Mesendoderm (in vitro differentiated cells): ENCODE data around the gene CDCP1.
A peak's percentile ranks its signal among the peaks of the same experiment; 100 is the strongest.
"Not testable (repeated sequence)": the region's sequence is repeated elsewhere in the genome, so short reads cannot be mapped to it uniquely, and the experiment has no call there.

ENCODE experiments used
- DNase-seq: peaks from one replicate; pipeline ENCODE4 v3.0.0; 2013
- H2AK5ac ChIP-seq: 2 replicates; pipeline ENCODE4 v1.6.1; 2013; ENCODE audit warnings: low read length, inconsistent platforms
- H2BK120ac ChIP-seq: 2 replicates; pipeline ENCODE4 v1.6.1; 2013; ENCODE audit warnings: low read depth, mild to moderate bottlenecking, low read length, moderate library complexity, mixed read lengths
- H2BK15ac ChIP-seq: replicated peaks from 2 replicates; pipeline ENCODE4 v1.6.1; 2013; ENCODE audit warnings: low read depth, mild to moderate bottlenecking, moderate library complexity
- H2BK5ac ChIP-seq: 2 replicates; pipeline ENCODE4 v1.6.1; 2013; ENCODE audit warnings: low read length, inconsistent platforms
- H3K18ac ChIP-seq: 2 replicates; pipeline ENCODE4 v1.6.1; 2013; ENCODE audit warnings: mild to moderate bottlenecking, low read length, mixed read lengths
- H3K23ac ChIP-seq: one replicate; pipeline ENCODE4 v1.6.1; 2013; ENCODE audit warnings: low read length
- H3K27ac ChIP-seq: 2 replicates; pipeline ENCODE4 v1.5.1; 2013; ENCODE audit warnings: low read depth, mild to moderate bottlenecking, inconsistent platforms, low read length, moderate library complexity
- H3K27me3 ChIP-seq: 2 replicates; pipeline ENCODE4 v1.6.1; 2013; ENCODE audit warnings: low read length, control low read depth, mild to moderate bottlenecking, inconsistent platforms; ENCODE audit not compliant: insufficient read depth, poor library complexity
- H3K36me3 ChIP-seq: 2 replicates; pipeline ENCODE4 v1.6.1; 2013; ENCODE audit warnings: low read length, inconsistent platforms; ENCODE audit not compliant: control insufficient read depth, insufficient read depth
- H3K4ac ChIP-seq: one replicate; pipeline ENCODE4 v1.6.1; 2013; ENCODE audit warnings: low read depth, mild to moderate bottlenecking, low read length, moderate library complexity
- H3K4me1 ChIP-seq: 2 replicates; pipeline ENCODE4 v1.6.1; 2013; ENCODE audit warnings: low read depth, low read length, inconsistent platforms; ENCODE audit not compliant: control insufficient read depth
- H3K4me2 ChIP-seq: 2 replicates; pipeline ENCODE4 v1.6.1; 2013; ENCODE audit warnings: low read length
- H3K4me3 ChIP-seq: 2 replicates; pipeline ENCODE4 v1.5.1; 2013; ENCODE audit warnings: mild to moderate bottlenecking, low read length
- H3K56ac ChIP-seq: one replicate; pipeline ENCODE4 v1.6.1; 2013; ENCODE audit warnings: low read length
- H3K79me1 ChIP-seq: 2 replicates; pipeline ENCODE4 v1.6.1; 2013; ENCODE audit warnings: low read length, inconsistent platforms
- H3K79me2 ChIP-seq: 2 replicates; pipeline ENCODE4 v1.6.1; 2013; ENCODE audit warnings: mild to moderate bottlenecking, low read length; ENCODE audit not compliant: control insufficient read depth, insufficient read depth
- H3K9ac ChIP-seq: 2 replicates; pipeline ENCODE4 v1.6.1; 2013; ENCODE audit warnings: low read length, inconsistent platforms
- H4K5ac ChIP-seq: one replicate; pipeline ENCODE4 v1.6.1; 2013; ENCODE audit warnings: low read length
- H4K8ac ChIP-seq: one replicate; pipeline ENCODE4 v1.6.1; 2013; ENCODE audit warnings: low read depth, mild to moderate bottlenecking, control low read depth, low read length, moderate library complexity
- WGBS: extraction: QIAGEN DNeasy Blood & Tissue Kit; methylation state at CpG from one replicate; pipeline ENCODE4 v1.1.7; 2013; ENCODE audit warnings: low lambda C conversion rate, missing lambda C conversion rate; ENCODE audit not compliant: insufficient coverage; ENCODE audit errors: extremely low coverage; 5-methylcytosine and 5-hydroxymethylcytosine counted together

Gene CDCP1

GRCh38 chr3:45148921-45149320, 2.7 kb upstream of the CDCP1 start:
- H4K8ac ChIP-seq: no peak overlapping the region
- H2BK15ac ChIP-seq: no peak overlapping the region
- peaks cover 1% of the 10 kb centered on the region for H3K79me1 ChIP-seq
- H3K27me3 ChIP-seq: no peaks in the 10 kb centered on the region
- no peak overlapping the region for H2AK5ac ChIP-seq
- no peak overlapping the region for H2BK5ac ChIP-seq
- no peaks in the 10 kb centered on the region for H3K79me2 ChIP-seq
- no peak overlapping the region for H3K18ac ChIP-seq
- H3K27ac ChIP-seq: no peak overlapping the region
- H3K56ac ChIP-seq: no peak overlapping the region
- H3K36me3 ChIP-seq: no peaks in the 10 kb centered on the region
- H3K4me2 ChIP-seq: no peak overlapping the region
- DNase-seq: no peak
- WGBS: no CpG with 5 or more reads among the region's 2 CpGs
- no peak overlapping the region for H3K4ac ChIP-seq
- H3K4me1 ChIP-seq: peaks cover 2% of the 10 kb centered on the region
- no peak overlapping the region for H3K23ac ChIP-seq
- H3K9ac ChIP-seq: no peak overlapping the region
- no peak overlapping the region for H2BK120ac ChIP-seq
- no peak overlapping the region for H3K4me3 ChIP-seq
- H4K5ac ChIP-seq: no peak overlapping the region

- DNase-seq: peak; percentile 34
- Histone ChIP-seq H2BK5ac (no peak overlapping the region), H3K36me3 (no peaks in the 10 kb centered on the region), H3K18ac (peak overlapping the region; percentile 33), H3K4me1 (peaks cover 2% of the 10 kb centered on the region), H3K9ac (peak overlapping the region; percentile 75), H3K4ac (no peak overlapping the region), H3K4me2 (peak overlapping the region; percentile 98), H2BK15ac (no peak overlapping the region), H3K79me2 (peaks cover 5% of the 10 kb centered on the region), H3K23ac (no peak overlapping the region), H4K5ac (no peak overlapping the region), H3K27ac (no peak overlapping the region), H3K56ac (peak overlapping the region; percentile 84), H2BK120ac (no peak overlapping the region), H3K4me3 (peak overlapping the region; percentile 70), H3K27me3 (no peaks in the 10 kb centered on the region), H3K79me1 (peaks cover 1% of the 10 kb centered on the region), H4K8ac (no peak overlapping the region), H2AK5ac (no peak overlapping the region)
- WGBS: no CpG with 5 or more reads among the region's 15 CpGs
Measured at GRCh38 chr3:45145223-45145622, 955 bp downstream of the CDCP1 start.

- WGBS: no CpG with 5 or more reads among the region's 6 CpGs
- Histone ChIP-seq H3K36me3 (no peaks in the 10 kb centered on the region), H3K9ac (no peak overlapping the region), H3K18ac (no peak overlapping the region), H3K4me2 (no peak overlapping the region), H2AK5ac (no peak overlapping the region), H3K79me1 (peaks cover 1% of the 10 kb centered on the region), H4K5ac (no peak overlapping the region), H3K27me3 (no peaks in the 10 kb centered on the region), H2BK15ac (no peak overlapping the region), H3K4me1 (peaks cover 4% of the 10 kb centered on the region), H4K8ac (no peak overlapping the region), H3K79me2 (peaks cover 5% of the 10 kb centered on the region), H3K27ac (no peak overlapping the region), H3K56ac (no peak overlapping the region), H3K23ac (no peak overlapping the region), H2BK120ac (no peak overlapping the region), H2BK5ac (no peak overlapping the region), H3K4me3 (no peak overlapping the region), H3K4ac (no peak overlapping the region)
- no peak for DNase-seq
Measured at GRCh38 chr3:45143673-45144671, 2.2 kb downstream of the CDCP1 start.

GRCh38 chr3:45140770-45141155, 5.4 kb downstream of the CDCP1 start:
- H3K36me3 ChIP-seq, H2BK15ac ChIP-seq, H4K5ac ChIP-seq, H3K23ac ChIP-seq, H3K9ac ChIP-seq, H2BK5ac ChIP-seq, H2BK120ac ChIP-seq, H3K79me1 ChIP-seq, H3K79me2 ChIP-seq, H3K4me1 ChIP-seq, DNase-seq, H3K27me3 ChIP-seq, H3K18ac ChIP-seq, H3K27ac ChIP-seq, H3K4me2 ChIP-seq, H3K4me3 ChIP-seq, H4K8ac ChIP-seq, H3K56ac ChIP-seq, H3K4ac ChIP-seq, H2AK5ac ChIP-seq: not testable (repeated sequence)
- WGBS: no CpG with 5 or more reads among the region's 4 CpGs

- no peak overlapping the region for H3K27ac ChIP-seq
- no peaks in the 10 kb centered on the region for H3K36me3 ChIP-seq
- no peak overlapping the region for H3K4me3 ChIP-seq
- H3K79me2 ChIP-seq: peaks cover 5% of the 10 kb centered on the region
- no peak overlapping the region for H3K56ac ChIP-seq
- H3K23ac ChIP-seq: no peak overlapping the region
- H3K4me2 ChIP-seq: no peak overlapping the region
- H3K18ac ChIP-seq: no peak overlapping the region
- H2BK5ac ChIP-seq: no peak overlapping the region
- no peak overlapping the region for H2BK120ac ChIP-seq
- peaks cover 1% of the 10 kb centered on the region for H3K79me1 ChIP-seq
- no peaks in the 10 kb centered on the region for H3K27me3 ChIP-seq
- H3K4me1 ChIP-seq: peaks cover 4% of the 10 kb centered on the region
- WGBS: no CpG with 5 or more reads among the region's 8 CpGs
- H2BK15ac ChIP-seq: no peak overlapping the region
- no peak overlapping the region for H2AK5ac ChIP-seq
- no peak overlapping the region for H3K9ac ChIP-seq
- DNase-seq: peak; percentile 25
- H4K5ac ChIP-seq: no peak overlapping the region
- no peak overlapping the region for H4K8ac ChIP-seq
- H3K4ac ChIP-seq: no peak overlapping the region
Measured at GRCh38 chr3:45140141-45140769, 5.9 kb downstream of the CDCP1 start.
